KG1 (cell line): ENCODE measurements around the gene NFAT5.

Experiments
- DNase-seq: peaks from one replicate; lab custom pipeline; 2025; lab: John Stamatoyannopoulos, UW

The NFAT5 gene

DNA sequence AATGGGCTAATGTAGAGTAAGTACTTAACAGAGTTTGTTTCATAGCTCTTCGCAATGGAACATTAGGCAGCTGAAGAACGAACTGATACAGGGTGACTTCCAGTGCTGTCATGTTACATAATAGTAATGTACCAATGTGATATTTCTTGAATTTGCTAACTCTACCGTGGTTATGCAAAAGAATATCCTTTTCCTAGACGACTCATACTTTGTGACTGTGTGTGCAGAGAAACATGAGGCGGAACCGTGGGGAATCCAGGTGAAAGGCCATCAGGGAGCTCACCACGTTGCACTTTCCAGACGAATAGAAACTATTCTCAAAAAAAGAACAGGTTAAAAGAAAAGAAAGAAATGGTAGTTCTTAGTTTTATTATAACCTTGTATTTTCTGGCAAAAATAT, 175.8 kb downstream of the NFAT5 start:
- DNase-seq: no peak

DNA sequence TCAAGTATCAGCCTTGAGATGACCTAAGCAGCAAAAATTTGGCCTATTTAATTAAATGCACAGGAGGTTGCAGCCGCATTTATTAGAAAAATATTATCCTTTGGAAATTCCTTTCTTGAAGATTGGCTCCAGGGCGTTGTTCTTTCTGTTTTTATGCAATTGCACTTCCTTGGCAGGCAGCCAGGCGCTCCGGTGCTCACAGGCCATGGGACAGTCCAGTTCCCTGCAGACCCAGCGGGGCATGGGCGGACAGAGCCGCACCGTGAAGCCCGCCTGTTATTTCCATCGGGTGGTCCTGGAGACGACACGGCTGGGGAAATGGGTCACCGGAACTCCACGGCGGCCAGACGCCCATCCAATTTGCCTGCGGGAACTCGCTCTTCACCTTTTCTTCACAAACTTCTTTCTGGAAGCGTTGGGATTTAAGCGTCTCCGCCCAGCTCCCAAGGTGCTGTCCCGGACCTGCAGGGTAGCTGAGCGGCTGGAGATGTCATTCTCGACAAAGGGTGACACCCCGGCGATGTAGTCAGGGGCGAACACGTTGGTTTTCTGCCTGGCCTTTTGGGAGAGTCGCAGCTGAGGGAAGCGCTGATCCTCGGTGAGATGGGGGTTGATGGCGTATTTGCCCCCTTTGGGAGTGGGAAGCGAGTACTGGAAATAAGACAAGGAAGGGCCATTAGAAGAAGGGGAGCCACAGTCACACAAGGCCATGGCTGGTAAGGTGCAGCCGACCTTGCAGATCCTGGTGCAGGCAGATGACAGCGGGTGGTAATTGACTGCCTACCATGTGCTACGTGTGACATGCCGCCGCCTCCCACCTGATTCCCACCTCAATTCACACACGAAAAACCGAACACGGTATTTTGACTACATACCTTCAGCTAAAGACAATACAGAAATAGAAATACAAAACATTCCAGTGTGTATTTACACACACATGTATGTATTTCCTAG, 176.5 kb downstream of the NFAT5 start:
- DNase-seq: no peak

DNA sequence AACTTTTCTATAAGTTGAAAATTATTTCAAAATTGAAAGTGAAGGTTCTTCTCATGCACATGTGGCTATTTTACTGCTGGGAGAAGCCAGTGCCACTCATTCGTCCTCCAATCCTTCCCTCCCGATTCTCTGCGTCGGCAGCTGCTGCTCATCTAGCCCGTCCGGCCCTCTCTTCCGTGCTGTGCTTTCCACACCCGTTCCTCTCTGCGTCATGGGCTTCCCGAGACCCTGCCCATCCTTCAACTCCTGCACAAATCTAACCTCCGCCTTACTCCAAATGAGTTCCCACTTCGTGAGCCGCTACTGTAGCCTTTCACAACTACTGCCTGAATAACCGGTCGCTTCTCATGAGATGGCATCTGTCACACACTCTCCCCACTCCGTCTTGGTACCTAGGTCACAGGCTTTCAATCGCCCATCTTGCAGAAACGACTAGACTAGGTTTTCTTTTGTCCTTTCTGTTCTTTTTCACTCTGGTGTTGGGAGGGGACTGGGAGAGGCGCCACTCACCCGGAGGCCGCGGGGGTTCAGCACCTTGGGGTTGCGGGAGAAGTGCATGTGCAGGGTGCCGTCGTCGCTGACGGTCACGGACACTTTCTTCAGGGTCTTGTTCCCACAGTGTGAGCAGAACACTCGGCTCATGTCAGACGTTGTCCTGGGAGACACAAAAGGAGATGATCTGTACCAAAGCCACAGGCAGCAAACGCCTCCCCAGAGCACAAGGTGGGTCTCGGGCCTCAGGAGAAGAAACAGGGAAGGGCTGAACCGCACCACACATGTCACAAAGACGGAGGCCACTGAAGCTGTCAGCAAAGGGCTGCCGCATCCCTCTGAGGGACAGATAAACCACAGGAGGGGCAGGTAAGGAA, 178.8 kb downstream of the NFAT5 start:
- no peak for DNase-seq

DNA sequence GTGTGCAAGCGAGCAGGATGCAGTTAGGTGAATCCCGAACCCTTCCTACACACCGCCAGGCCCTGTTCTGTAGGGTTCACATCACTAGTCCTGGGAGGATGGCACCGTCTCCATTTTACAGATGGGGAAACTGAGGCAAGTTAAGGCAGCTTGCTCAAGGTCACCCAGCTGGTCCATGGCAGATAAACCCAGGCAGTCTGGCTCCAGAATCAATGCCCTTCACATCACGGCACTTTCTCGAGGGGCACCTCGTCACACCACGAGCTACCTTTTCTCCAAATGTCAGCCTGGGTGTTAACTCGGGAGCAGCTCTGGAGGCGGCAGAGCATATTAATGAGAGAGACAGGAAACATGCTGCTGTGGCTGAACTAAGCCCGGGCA, 179.5 kb downstream of the NFAT5 start:
- no peak for DNase-seq

DNA sequence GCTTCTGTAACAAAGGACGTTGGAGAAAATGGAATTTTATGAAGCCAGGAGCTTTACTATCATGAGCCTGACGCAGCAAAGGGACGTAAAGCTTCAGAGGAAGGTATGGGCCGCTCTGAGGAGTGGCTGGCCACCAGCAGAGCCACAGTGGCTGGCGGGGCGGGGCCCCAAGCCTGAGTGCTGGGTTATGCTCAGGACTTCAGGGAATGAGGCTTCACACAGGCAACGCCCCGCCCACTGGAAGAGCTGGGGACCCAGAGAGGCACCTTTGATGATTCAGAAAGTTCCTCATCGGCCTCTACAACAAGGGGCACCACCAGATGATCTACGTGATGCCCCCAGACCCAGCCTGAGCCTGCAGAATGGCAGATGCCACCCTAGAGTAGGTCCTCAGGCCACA, 180.2 kb downstream of the NFAT5 start:
- DNase-seq: no peak

DNA sequence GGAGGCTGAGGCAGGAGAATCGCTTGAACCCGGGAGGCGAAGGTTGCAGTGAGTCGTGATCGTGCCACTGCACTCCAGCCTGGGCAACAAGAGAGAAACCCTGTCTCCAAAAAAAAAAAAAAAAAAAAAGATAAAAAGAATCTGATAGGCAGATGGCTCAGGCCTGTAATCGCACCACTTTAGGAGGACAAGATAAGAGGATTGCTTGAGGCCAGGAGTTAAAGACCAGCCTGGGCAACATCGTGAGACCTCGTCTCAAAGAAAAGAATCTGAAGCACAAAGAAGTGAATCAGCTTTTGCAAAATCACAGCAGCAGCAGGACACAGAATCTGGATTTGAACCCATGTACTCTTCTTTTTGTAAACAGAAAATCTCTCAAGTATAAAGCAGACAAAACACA, 181.3 kb downstream of the NFAT5 start:
- no peak for DNase-seq

DNA sequence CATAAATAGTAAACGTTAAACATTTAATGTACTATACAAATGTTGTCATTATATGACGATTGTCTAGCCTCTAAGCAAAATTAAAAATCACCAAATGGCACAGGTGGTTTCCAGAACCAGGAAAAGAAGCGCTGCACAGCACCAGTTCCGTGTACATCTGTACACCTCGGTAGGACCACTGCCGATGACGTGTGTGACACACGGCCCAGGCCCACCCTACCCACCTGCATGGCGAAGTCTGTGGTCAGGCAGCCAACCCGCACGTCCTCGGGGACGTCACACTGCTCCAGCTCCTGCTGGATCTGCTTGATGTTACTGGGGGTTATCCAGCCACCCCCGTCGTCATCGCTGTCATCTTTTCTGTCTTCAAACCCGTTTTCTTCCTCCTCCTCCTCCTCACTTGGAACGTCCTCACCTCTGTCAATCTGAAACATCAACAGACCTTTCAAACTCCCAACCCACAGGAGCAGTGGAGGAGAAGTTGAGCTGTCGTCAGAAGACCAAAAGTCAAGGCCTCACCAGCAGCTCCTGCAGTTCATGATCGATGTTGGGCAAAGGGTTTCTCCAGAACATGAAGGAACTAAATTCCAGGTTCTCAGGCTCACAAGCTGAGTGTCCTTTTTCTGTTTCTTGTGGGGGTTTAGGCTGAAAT, 183.1 kb downstream of the NFAT5 start:
- no peak for DNase-seq

DNA sequence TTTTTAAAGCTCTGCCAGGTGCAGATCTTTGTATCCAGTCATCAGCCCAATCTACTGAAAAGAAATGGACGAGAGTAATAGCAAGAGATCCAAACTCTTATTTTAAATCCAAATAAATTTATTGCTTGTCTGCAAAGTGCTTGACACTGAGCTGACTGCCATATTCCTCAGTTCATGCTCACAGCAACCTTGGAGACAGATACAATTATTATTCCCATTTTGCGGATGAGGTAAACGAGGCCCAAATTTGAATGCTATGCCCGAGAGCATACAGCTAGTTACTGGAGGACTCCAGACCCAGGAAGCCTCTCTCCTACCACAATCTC, 188.3 kb downstream of the NFAT5 start:
- DNase-seq: no peak
